K562 (cell line): ENCODE data around the gene PLEKHN1. TPM values are rescaled to one million over a fixed set of nuclear protein-coding genes. Genes with fewer than 3 reads are reported as not detected.
A peak's percentile ranks its signal among the peaks of the same experiment; 100 is the strongest.

Experiments used
- ATF7 ChIP-seq: fragments of 450-650 bp; IDR thresholded peaks from 2 replicates; pipeline ENCODE4 v1.7.1; 2014; ENCODE audit warnings: mild to moderate bottlenecking, moderate library complexity
- BRD4 ChIP-seq: fragments of 200-600 bp; sonication (generic); IDR thresholded peaks from 2 replicates; pipeline ENCODE4 v1.6.1; 2017; ENCODE audit warnings: inconsistent platforms
- CHD1 ChIP-seq: fragments of 200-600 bp; sonication (generic); IDR thresholded peaks from one replicate; pipeline ENCODE4 v1.6.1; 2012; ENCODE audit warnings: mild to moderate bottlenecking, moderate library complexity, low read length, inconsistent platforms
- E2F3 ChIP-seq: fragments of 250-450 bp; sonication (Bioruptor Pico); IDR thresholded peaks from 2 replicates; pipeline ENCODE4 v1.4.0; 2020; ENCODE audit warnings: mild to moderate bottlenecking
- ELF4 ChIP-seq: fragments of 450-650 bp; formaldehyde crosslinking; IDR thresholded peaks from 2 replicates; pipeline ENCODE4 v1.4.0; 2022; ENCODE audit warnings: missing genetic modification characterization
- GABPB2 ChIP-seq: fragments of 250-450 bp; sonication (Bioruptor Pico); conservative IDR thresholded peaks from 2 replicates; pipeline ENCODE4 v1.5.1; 2021; ENCODE audit warnings: mild to moderate bottlenecking
- GATA2 ChIP-seq: sonication (generic); formaldehyde crosslinking; IDR thresholded peaks from 2 replicates; pipeline ENCODE4 v1.4.0; 2020; ENCODE audit warnings: mild to moderate bottlenecking, missing genetic modification reagents
- GATAD2A ChIP-seq: fragments of 450-650 bp; IDR thresholded peaks from 2 replicates; pipeline ENCODE4 v1.6.1; 2017
- KDM5B ChIP-seq: fragments of 200-600 bp; sonication (generic); IDR thresholded peaks from 2 replicates; pipeline ENCODE4 v1.6.1; 2012; ENCODE audit warnings: low read depth, mild to moderate bottlenecking, moderate library complexity, low read length, control low read depth, inconsistent platforms; ENCODE audit not compliant: insufficient replicate concordance
- LCOR ChIP-seq: sonication (generic); formaldehyde crosslinking; IDR thresholded peaks from 2 replicates; pipeline ENCODE4 v1.8.0; 2022; ENCODE audit warnings: mild to moderate bottlenecking, missing genetic modification reagents
- MTA2 ChIP-seq: fragments of 450-650 bp; IDR thresholded peaks from 2 replicates; pipeline ENCODE4 v1.6.1; 2016; ENCODE audit warnings: low read depth
- NRF1 ChIP-seq, 2 experiments: fragments of 450-650 bp; IDR thresholded peaks in 1 of 2; conservative IDR thresholded peaks in 1 of 2; 2 replicates each; pipeline ENCODE4 v1.6.1; 2014; ENCODE audit warnings: mild to moderate bottlenecking in 2 of 2
- PHB ChIP-seq: fragments of 250-450 bp; sonication (Bioruptor Pico); IDR thresholded peaks from 2 replicates; pipeline ENCODE4 v1.5.0; 2021
- POLR2A ChIP-seq: fragments of 450-650 bp; conservative IDR thresholded peaks from 2 replicates; pipeline ENCODE4 v1.6.1; 2016
- RBM15 ChIP-seq: fragments of 200-400 bp; formaldehyde crosslinking; IDR thresholded peaks from 2 replicates; pipeline ENCODE4 v1.6.1; 2018; ENCODE audit warnings: mild to moderate bottlenecking, low read length, moderate library complexity; ENCODE audit not compliant: insufficient read depth
- ZNF583 ChIP-seq: fragments of 250-450 bp; sonication (Bioruptor Pico); IDR thresholded peaks from 2 replicates; pipeline ENCODE4 v1.4.0; 2020
- ZNF696 ChIP-seq: fragments of 250-450 bp; sonication (Bioruptor Pico); conservative IDR thresholded peaks from 2 replicates; pipeline ENCODE4 v1.4.0; 2020; ENCODE audit warnings: mild to moderate bottlenecking, moderate library complexity
- ZNF76 ChIP-seq: fragments of 250-450 bp; sonication (Bioruptor Pico); IDR thresholded peaks from 2 replicates; pipeline ENCODE4 v1.4.0; 2020; ENCODE audit warnings: mild to moderate bottlenecking, moderate library complexity, borderline replicate concordance
- polyA plus RNA-seq, 8 experiments: library from polyadenylated mRNA; depleted of rRNA in 4 of 8; stranded (reverse) in 5 of 8; unstranded in 3 of 8; fragments of >200 nt; fragmentation: Nextera tagmentation in 2 of 8; fragmentation: Illumina TruSeq in 1 of 8; extraction: Ambion mirVana in 2 of 8; extraction: Trizol in 1 of 8; gene quantifications; 2 replicates each; pipeline versions ENCODE4 v1.2.1 to v1.2.3, GENCODE V29; 2011 to 2014; ENCODE audit warnings: inconsistent platforms in 1 of 8, missing spikeins in 1 of 8
- total RNA-seq, 7 experiments: library from RNA; depleted of rRNA in 6 of 7; stranded (reverse); fragments of >200 nt in 6 of 7; fragmentation: Illumina TruSeq in 2 of 7; extraction: Trizol in 2 of 7; gene quantifications; 2 replicates each; pipeline versions ENCODE4 v1.2.1 to v1.2.3, GENCODE V29; 2011 to 2021; ENCODE audit warnings: low replicate concordance in 1 of 7
- TF ChIP-seq, protein P1 (sequence below): fragments of 250-450 bp; sonication (Bioruptor Pico); IDR thresholded peaks from 2 replicates; pipeline ENCODE4 v1.8.0; 2022; ENCODE audit warnings: inconsistent platforms
- TF ChIP-seq, protein P2 (sequence below): sonication (generic); formaldehyde crosslinking; IDR thresholded peaks from 2 replicates; pipeline ENCODE4 v1.8.0; 2022; ENCODE audit warnings: missing genetic modification reagents, mild to moderate bottlenecking, moderate library complexity, borderline replicate concordance
- TF ChIP-seq, protein P3 (sequence below): fragments of 250-450 bp; sonication (Bioruptor Pico); IDR thresholded peaks from 2 replicates; pipeline ENCODE4 v1.5.0; 2022; ENCODE audit warnings: mild to moderate bottlenecking
- TF ChIP-seq, protein P4 (sequence below): fragments of 250-450 bp; sonication (Bioruptor Pico); IDR thresholded peaks from 2 replicates; pipeline ENCODE4 v1.9.0; 2021; ENCODE audit warnings: mild to moderate bottlenecking
- TF ChIP-seq, protein P5 (sequence below): fragments of 450-650 bp; IDR thresholded peaks from 2 replicates; pipeline ENCODE4 v1.6.1; 2018; ENCODE audit warnings: mild to moderate bottlenecking, low read depth; ENCODE audit not compliant: partially characterized antibody

The PLEKHN1 gene
- total and polyA plus RNA-seq, 9 of the 15 experiments (the other 6 are each of a cell fraction or from before 2014, with no cell fraction given): 0.07 to 1.5 (median 0.13) TPM; not detected in 2

DNA sequence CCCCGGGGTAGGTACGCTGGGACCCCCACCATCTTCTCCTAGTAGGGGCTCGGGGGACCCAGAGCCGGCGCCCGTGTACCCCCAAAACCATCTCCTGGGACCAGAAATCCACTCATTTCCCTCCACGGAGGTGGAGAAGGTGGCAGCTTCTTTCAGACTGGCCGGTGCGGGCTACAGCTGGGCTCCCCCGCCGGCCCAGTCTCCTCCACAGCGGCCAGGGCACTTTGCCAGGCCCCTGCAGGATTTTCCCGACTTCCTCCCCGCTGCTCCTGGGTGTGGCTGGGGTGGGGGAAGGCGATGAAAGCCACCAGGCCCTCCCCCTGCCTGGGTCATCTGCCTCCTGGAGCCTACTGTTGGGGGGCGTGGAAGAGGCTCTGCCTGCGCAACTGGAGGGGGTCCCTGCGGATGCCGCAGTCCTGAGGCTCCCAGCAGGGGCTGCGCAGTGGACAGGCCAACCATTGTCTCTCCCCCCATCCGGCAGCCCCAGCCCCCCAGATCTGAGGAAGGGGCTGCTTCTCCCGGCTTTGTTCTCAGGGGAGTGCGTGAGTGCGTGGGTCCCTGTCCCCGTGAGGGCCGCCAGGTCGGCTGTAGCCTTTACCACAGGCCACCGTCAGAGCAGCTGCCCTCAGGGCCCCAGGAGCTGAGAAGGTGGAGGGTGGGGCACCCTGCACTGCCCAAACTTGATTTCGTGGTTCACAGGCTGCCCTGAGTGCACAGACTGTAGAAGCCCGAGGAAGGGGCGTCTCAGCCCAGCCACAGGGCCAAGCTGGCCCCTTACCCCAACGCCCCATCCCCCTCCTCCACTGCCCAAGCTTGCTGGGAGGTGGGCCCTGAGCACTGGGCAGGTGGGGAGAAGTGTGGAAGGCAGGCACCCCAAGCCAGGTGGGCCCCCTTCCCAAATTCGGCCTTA, 55.0 kb downstream of the PLEKHN1 start (continued):
- TF ChIP-seq ELF4 (CRISPR knock-in tag) (no peak), ZNF583 (CRISPR knock-in tag) (no peak), GABPB2 (CRISPR knock-in tag) (no peak), E2F3 (CRISPR knock-in tag) (no peak), MTA2 (no peak), NRF1 (conservative IDR thresholded peaks at IDR 0.05 in 1 of 2, IDR thresholded peaks at IDR 0.05 in 1 of 2) (peak; percentile 61 to 69), ATF7 (peak; percentile 24; the same call in 1 of the 2 replicates), ZNF696 (CRISPR knock-in tag) (no peak), GATAD2A (peak; percentile 47; the same call in 1 of the 2 replicates), POLR2A (no peak; the same call in 1 of the 2 replicates), ZNF76 (CRISPR knock-in tag) (no peak; the same call in 1 of the 2 replicates), KDM5B (peak; percentile 3), PHB (no peak), CHD1 (no peak), BRD4 (no peak), GATA2 (no peak), LCOR (no peak), RBM15 (no peak)
- TF ChIP-seq, protein P1, sequence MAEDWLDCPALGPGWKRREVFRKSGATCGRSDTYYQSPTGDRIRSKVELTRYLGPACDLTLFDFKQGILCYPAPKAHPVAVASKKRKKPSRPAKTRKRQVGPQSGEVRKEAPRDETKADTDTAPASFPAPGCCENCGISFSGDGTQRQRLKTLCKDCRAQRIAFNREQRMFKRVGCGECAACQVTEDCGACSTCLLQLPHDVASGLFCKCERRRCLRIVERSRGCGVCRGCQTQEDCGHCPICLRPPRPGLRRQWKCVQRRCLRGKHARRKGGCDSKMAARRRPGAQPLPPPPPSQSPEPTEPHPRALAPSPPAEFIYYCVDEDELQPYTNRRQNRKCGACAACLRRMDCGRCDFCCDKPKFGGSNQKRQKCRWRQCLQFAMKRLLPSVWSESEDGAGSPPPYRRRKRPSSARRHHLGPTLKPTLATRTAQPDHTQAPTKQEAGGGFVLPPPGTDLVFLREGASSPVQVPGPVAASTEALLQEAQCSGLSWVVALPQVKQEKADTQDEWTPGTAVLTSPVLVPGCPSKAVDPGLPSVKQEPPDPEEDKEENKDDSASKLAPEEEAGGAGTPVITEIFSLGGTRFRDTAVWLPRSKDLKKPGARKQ (CRISPR knock-in tag): no peak
- TF ChIP-seq, protein P2, sequence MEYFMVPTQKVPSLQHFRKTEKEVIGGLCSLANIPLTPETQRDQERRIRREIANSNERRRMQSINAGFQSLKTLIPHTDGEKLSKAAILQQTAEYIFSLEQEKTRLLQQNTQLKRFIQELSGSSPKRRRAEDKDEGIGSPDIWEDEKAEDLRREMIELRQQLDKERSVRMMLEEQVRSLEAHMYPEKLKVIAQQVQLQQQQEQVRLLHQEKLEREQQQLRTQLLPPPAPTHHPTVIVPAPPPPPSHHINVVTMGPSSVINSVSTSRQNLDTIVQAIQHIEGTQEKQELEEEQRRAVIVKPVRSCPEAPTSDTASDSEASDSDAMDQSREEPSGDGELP (CRISPR knock-in tag): peak; percentile 88
- TF ChIP-seq, protein P3, sequence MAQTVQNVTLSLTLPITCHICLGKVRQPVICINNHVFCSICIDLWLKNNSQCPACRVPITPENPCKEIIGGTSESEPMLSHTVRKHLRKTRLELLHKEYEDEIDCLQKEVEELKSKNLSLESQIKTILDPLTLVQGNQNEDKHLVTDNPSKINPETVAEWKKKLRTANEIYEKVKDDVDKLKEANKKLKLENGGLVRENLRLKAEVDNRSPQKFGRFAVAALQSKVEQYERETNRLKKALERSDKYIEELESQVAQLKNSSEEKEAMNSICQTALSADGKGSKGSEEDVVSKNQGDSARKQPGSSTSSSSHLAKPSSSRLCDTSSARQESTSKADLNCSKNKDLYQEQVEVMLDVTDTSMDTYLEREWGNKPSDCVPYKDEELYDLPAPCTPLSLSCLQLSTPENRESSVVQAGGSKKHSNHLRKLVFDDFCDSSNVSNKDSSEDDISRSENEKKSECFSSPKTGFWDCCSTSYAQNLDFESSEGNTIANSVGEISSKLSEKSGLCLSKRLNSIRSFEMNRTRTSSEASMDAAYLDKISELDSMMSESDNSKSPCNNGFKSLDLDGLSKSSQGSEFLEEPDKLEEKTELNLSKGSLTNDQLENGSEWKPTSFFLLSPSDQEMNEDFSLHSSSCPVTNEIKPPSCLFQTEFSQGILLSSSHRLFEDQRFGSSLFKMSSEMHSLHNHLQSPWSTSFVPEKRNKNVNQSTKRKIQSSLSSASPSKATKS (CRISPR knock-in tag): no peak
- TF ChIP-seq, protein P4, sequence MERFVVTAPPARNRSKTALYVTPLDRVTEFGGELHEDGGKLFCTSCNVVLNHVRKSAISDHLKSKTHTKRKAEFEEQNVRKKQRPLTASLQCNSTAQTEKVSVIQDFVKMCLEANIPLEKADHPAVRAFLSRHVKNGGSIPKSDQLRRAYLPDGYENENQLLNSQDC (CRISPR knock-in tag): no peak
- TF ChIP-seq, protein P5, sequence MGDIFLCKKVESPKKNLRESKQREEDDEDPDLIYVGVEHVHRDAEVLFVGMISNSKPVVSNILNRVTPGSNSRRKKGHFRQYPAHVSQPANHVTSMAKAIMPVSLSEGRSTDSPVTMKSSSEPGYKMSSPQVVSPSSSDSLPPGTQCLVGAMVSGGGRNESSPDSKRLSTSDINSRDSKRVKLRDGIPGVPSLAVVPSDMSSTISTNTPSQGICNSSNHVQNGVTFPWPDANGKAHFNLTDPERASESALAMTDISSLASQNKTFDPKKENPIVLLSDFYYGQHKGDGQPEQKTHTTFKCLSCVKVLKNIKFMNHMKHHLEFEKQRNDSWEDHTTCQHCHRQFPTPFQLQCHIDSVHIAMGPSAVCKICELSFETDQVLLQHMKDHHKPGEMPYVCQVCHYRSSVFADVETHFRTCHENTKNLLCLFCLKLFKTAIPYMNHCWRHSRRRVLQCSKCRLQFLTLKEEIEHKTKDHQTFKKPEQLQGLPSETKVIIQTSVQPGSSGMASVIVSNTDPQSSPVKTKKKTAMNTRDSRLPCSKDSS: no peak
